Activated T-cell treated with anti-CD3 and anti-CD28 coated beads, Interleukin-2, amount 50 U/mL, for 48 hours (primary cell): ENCODE measurements around the gene VAMP1.
A peak's percentile ranks its signal among the peaks of the same experiment; 100 is the strongest.
"Not testable (repeated sequence)": the region's sequence is repeated elsewhere in the genome, so short reads cannot be mapped to it uniquely, and the experiment has no call there.

ENCODE experiments used
- DNase-seq, 2 experiments: peaks; one replicate each; pipeline ENCODE4 v3.0.0-alpha.2; 2020

Gene VAMP1

GRCh38 chr12:6450869-6451347 lies 19.6 kb downstream of the VAMP1 start:
- DNase-seq: no peak

DNA sequence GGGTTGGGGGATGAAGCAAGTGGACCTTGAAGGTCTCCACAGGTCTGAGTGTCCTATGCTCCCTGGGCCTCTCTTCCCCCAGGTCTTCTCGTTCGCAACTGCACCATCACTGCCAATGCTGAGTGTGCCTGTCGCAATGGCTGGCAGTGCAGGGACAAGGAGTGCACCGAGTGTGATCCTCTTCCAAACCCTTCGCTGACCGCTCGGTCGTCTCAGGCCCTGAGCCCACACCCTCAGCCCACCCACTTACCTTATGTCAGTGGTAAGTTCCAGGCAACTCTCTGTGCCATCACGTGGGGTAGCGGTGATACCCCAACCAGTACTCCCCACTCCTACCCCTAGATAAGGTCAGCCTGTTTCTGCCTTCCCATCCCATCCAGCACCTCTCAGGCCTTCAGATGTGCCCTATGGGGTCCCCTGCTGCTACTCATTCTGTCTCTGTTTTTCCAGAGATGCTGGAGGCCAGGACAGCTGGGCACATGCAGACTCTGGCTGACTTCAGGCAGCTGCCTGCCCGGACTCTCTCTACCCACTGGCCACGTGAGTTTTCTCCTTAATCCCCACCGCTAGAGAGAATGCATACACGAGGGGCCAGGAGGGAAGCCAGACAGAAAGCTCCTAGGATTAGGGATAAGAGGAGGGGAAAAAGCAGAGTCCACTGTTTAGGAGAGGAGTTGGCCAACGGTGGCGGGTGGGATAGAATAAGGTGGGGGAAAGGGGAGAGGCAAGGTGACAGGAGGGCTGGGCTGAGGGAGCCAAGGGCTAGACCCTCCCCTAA lies 20.2 kb downstream of the VAMP1 start:
- peak in 1 of 2 experiments; percentile 33 for DNase-seq

GRCh38 chr12:6444704-6445688 lies 25.5 kb downstream of the VAMP1 start, which contains the start of gene CD27:
Gene CD27, plus strand, starts transcription at chr12:6444955. Its CDS starts 141 bp downstream, at chr12:6445096.
- no peak for DNase-seq

DNA sequence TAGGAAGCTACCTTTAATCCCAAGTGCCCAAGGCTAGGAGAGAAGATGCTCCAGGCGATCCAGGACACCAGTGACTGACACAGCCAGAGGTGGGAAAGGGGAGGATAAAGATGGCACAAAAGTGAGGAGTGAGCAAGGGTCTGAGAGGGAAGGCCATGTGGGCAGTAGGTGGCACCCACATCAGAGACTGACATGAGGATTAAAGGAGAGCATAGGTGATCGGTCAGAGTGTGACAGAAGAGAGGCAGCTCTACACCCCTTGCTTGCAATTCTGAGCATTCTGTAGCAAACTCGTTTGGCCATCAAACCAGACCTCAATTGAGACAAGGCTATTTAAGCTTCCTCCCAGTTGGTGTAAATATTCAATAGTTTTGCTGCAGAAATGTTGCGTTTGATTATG lies 26.4 kb downstream of the VAMP1 start:
- DNase-seq: peak in 1 of 2 experiments; percentile 61

DNA sequence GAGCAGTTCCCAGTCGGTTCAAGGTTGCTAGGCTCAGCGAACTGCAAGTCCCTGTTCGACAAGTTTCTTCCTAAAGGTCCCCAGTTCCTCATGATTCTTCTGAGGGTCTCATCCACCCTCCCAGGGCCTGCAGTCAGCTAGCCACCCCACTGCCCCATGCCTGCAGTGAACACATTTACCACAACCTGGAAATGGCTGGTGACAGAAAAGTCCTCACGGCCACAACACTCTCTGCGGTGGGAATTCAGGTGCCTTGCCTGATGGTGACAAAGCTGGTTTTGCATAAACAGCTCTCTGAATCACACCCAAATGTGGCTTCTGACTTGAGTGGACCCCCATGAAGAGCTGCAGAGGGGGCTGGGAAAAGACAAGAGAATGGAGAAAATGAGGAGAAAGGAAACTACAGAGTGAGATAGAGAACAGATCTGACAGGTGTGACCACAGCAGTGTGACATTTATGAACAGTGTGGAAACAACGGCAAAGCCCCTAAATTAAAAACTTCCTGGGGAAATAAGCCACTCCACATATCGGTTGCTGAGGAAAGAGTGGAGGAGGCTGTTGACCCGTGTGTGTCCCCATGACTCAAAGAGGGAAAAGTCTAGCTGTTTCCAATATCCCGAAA lies 27.0 kb downstream of the VAMP1 start:
- peak; percentile 70 to 72 for DNase-seq

DNA sequence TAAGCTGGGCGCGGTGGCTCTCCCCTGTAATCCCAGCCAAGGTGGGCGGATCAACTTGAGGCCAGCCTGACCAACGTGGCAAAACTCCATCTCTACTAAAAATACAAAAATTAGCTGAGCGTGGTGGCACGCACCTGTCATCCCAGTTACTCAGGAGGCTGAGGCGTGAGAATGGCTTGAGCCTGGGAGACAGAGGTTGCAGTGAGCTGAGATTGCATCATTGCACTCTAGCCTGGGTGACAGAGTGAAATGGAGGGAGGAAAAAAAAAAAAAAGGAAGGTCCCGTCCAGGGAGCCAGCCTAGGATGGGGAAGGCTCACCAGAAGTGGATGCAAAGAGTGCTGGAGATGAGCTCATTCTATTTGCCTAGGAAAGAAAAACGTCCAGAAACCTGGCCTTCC lies 27.6 kb downstream of the VAMP1 start:
- no peak for DNase-seq

- DNase-seq: no peak
Observed at GRCh38 chr12:6440391-6440790, 30.1 kb downstream of the VAMP1 start.

DNA sequence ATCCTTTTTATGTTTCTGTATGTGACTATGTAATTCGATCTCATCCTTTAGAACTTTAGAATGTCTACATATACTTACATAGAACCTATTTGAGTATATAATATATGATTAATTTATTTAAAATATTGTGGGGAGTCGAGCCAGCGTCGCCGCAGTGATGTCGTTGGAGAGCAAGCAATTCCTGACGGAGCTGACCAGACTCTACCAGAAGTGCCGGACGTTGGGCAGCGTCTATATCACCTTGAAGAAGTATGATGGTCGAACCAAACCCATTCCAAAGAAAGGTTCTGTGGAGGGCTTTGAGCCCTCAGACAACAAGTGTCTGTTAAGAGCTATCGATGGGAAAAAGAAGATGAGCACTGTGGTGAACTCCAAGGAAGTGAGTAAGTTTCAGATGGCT lies 32.1 kb downstream of the VAMP1 start:
- DNase-seq: peak; percentile 10 to 14

DNA sequence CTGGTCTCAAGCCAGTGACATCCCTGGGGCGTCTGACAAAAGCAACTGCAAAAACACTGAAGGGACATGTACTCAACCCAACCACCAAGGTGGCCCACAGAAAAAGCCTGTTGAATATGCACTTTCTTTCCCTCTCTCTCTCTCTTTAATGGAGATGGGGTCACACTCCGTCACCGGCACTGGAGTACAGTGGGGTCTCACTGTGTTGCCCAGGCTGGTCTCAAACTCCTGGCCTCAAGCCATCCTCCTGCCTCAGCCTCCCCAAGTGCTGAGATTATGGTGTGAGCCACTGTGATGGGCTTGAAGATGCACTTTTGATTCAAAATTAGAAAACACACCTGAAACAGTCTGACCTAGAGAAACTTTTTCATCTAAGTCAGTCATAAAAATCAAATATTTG lies 32.9 kb downstream of the VAMP1 start:
- DNase-seq: peak in 1 of 2 experiments; percentile 5

GRCh38 chr12:6435961-6436715 lies 34.3 kb downstream of the VAMP1 start:
- DNase-seq: peak; percentile 14 to 27

DNA sequence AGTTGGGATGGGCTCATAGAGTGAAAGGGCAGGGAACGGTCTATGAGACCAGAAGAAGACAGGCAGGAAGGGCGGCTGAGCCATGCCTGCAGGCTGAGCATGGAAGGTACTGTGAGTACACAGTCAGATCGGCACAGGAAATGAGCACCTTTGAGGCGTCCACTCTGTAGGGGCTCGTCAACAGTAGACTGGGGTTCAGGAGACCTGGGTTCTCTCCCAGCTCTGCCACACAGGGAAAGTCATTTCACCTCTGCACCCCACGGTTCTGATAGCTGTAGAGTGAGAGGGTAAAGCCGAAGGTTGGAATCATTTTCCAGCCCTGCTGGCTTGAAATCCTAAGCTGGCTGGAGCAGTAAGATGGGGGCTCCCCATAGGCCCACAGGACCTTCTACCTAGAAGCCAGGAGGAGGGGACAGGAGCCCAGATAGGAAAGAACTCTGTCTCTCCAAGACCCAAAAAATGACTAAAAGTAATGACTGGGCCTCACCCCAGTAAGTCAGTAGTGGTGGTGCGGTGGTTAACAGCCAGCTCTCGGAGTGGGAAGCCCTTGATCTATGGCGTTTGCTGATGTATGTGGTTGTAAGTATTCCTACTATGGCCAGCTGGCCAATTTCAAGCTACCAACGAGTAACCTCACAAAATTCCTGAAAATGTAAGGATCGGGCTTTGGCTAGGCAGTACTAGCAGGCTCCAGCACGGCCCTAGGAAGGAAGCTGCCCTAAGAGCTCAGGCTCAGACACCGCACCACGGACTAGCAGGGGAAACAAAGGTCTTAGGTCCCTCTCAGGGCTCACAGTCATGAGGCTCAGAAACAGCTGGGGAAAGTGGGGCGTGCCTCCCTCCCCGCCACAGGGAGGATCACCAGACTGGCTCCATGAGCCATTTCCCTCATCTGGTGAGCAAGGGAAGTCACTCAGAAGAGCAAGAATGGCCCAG lies 36.0 kb downstream of the VAMP1 start:
- peak; percentile 63 to 69 for DNase-seq

DNA sequence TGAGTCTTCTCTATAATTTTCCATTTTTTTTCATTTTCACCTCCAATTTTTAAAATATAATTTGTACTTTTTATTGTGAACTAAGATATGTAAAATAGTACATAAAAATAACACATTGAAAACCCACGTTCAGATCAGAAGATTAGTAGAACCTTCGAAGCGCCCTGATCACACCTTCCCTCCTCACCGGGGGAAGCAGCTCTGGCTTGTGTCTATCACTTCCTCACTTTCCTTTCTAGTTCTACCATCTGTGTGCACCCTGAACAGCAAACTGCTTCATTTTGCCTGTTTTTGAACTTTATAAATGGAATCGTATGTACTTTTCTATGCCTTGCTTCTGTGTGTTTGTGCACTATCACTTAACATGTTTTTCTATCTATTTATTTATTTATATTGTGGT lies 37.5 kb downstream of the VAMP1 start:
- no peak for DNase-seq

- peak; percentile 73 to 76 for DNase-seq
Observed at GRCh38 chr12:6430124-6430989, 40.1 kb downstream of the VAMP1 start.

DNA sequence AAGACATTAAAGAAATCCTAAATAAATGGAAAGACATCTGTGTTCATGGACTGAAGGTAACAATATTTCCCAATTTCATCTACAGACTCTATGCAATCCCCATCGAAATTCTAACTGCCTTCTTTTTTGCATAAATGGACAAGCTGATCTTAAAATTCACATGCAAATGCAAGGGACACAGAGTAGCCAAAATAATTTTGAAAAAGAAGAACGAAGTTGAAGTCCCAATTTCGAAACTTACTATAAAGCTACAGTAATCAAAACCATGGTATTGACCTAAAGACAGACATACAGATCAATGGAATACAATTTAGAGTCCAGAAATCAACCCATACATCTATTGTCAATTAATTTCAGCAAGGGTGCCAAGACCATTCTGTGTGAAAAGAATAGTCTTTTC lies 42.2 kb downstream of the VAMP1 start:
- DNase-seq: no peak

DNA sequence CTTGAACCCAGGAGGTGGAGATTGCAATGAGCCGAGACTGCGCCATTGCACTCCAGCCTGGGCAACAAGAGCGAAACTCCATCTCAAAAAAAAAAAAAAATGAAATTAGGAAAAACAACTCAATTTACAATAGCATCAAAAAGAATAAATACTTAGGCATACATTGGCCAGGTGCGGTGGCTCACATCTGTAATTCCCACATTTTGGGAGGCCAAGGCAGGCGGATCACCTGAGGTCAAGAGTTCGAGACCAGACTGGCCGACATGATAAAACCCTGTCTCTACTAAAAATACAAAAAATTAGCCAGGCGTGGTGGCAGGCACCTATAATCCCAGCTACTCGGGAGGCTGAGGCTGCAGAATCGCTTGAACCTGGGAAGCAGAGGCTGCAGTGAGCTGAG lies 42.7 kb downstream of the VAMP1 start:
- DNase-seq: not testable (repeated sequence)

DNA sequence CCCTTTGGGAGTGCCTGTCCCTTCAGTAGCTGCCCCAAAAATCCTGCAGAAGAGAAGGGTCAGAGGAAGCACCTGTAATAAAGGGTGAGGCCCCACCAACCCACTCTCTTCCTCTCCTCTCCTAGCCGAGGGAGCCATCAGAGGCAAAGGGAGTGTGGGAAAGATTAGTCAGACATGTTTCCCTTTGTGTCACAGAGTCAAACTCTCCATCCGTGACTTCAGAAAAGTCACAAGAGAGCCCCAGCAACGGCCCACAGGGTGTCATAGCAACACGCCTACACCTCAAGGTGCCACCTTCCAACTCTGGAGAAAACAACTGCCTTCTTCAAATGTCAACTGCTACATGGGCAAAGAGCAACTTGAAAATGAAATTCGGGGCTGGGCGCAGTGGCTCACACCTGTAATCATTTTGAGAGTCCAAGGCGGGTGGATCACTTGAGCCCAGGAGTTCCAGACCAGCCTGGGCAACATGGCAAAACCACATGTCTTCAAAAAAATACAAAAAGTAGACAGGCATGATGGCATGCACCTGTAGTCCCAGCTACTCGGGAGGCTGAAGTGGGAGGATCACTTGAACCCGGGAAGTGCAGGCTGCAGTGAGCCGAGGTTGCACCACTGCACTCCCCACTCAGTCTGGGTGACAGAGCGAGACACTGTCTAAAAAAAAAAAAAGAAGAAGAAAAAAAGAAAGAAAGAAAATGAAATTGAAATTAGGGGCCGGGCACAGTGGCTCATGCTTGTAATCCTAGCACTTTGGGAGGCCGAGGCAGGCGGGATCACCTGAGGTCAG lies 43.4 kb downstream of the VAMP1 start:
- peak; percentile 95 to 96 for DNase-seq

DNA sequence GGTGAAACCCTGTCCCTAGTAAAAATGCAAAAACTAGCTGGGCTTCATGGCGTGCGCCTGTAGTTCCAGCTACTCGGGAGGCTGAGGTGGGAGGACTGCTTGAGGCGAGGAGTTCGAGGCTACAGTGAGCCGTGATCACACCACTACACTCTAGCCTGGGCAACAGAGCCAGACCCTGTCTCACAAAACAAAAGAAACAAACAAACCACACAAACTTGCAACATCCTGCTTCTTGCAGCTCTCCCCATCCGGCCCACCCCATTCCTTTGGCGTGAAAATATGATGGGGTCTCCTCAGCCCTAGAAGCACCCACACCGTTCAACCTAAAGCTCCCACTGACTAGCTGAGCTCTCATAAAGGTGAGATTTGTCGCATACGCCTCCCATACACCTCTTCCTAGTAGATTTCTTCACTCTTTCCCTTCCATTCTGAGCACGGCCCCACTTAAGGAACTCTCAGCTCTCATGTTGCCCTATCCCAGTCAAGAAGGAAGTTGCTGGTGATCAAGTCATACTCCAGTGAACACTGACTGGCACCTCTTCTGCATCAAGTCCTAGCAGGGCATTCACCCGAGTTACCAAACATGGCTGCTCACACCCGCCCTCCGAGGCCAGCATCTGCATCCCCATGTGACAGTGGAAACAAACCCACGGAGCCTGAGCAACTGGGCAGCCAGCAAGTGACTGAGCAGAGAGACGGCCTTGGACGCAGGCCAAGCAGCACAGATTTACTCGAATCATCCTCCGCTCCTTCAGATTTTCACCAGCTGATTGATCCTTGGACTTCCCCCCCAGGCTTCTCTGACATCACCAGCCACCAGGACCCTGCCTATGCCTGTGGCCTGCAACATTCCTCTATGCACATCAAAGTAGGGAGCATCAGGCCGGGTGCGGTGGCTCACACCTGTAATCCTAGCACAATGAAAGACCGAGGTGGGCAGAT lies 44.6 kb downstream of the VAMP1 start:
- peak; percentile 62 to 68 for DNase-seq

DNA sequence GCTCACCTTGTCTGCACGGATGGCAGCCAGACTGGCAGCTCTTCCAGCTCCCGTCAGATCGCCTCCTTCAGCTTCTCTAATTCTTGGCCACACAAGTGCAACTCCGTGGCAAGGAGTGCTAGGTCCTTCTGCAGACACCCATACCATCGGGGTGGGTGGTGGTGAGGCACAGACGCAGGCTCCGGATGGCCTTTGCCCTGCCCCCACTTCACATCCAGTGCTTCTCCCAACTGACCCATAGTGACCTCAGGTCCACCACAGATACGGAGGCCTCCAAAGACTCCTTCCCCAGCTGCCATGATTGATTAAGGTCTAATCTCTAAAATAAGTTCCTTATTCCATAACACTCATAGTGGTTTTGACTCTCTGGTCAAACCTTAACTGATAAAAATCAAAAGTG lies 45.6 kb downstream of the VAMP1 start:
- DNase-seq: no peak
